Measurements from ENCODE around the gene ERC2.
"Not testable (repeated sequence)": the region's sequence is repeated elsewhere in the genome, so short reads cannot be mapped to it uniquely, and the experiment has no call there.

The ERC2 gene

GRCh38 chr3:55532806-55533205 is 935.5 kb downstream of the ERC2 start:
- no peak for DNase-seq

GRCh38 chr3:55531321-55531720 is 936.9 kb downstream of the ERC2 start:
- DNase-seq: no peak

- no peak for DNase-seq
Observed at GRCh38 chr3:55527361-55527760, 940.9 kb downstream of the ERC2 start.

GRCh38 chr3:55526332-55527030 is 941.8 kb downstream of the ERC2 start:
- DNase-seq: no peak

GRCh38 chr3:55525436-55525835 is 942.8 kb downstream of the ERC2 start:
- DNase-seq: no peak

- no peak for DNase-seq
Observed at GRCh38 chr3:55524565-55525244, 943.6 kb downstream of the ERC2 start.

GRCh38 chr3:55523471-55523870 is 944.8 kb downstream of the ERC2 start:
- no peak for DNase-seq

- DNase-seq: no peak
Observed at GRCh38 chr3:55521738-55522421, 946.4 kb downstream of the ERC2 start.

- no peak for DNase-seq
Observed at GRCh38 chr3:55521064-55521737, 947.1 kb downstream of the ERC2 start.

- no peak for DNase-seq
Observed at GRCh38 chr3:55519019-55519418, 949.2 kb downstream of the ERC2 start.

- DNase-seq: no peak
Observed at GRCh38 chr3:55518451-55518850, 949.8 kb downstream of the ERC2 start.

- DNase-seq: no peak
Observed at GRCh38 chr3:55516392-55517030, 951.8 kb downstream of the ERC2 start.

GRCh38 chr3:55515550-55516246 is 952.6 kb downstream of the ERC2 start:
- DNase-seq: no peak

- no peak for DNase-seq
Observed at GRCh38 chr3:55514962-55515361, 953.3 kb downstream of the ERC2 start.

- DNase-seq: no peak
Observed at GRCh38 chr3:55512571-55513343, 955.5 kb downstream of the ERC2 start.

GRCh38 chr3:55511895-55512570 is 956.2 kb downstream of the ERC2 start:
- DNase-seq: no peak

- no peak for DNase-seq
Observed at GRCh38 chr3:55508335-55508734, 959.9 kb downstream of the ERC2 start.

GRCh38 chr3:55507808-55508207 is 960.5 kb downstream of the ERC2 start:
- no peak for DNase-seq

GRCh38 chr3:55505776-55506175 is 962.5 kb downstream of the ERC2 start:
- no peak for DNase-seq

- not testable (repeated sequence) for DNase-seq
Observed at GRCh38 chr3:55505102-55505501, 963.2 kb downstream of the ERC2 start.

- no peak for DNase-seq
Observed at GRCh38 chr3:55501905-55502304, 966.4 kb downstream of the ERC2 start.

All from T-helper 1 cell (primary cell).